PC-3 (cell line): ENCODE results near the gene SOCS4.

Experiments used
- EZH2 ChIP-seq: fragments of 300-600 bp; sonication (generic); IDR thresholded peaks from one replicate; pipeline ENCODE4 v1.6.1; 2017; ENCODE audit warnings: antibody characterized with exemption, mild to moderate bottlenecking, low read length; ENCODE audit not compliant: unreplicated experiment
- TF ChIP-seq, protein P1 (sequence below): fragments of 300-600 bp; sonication (generic); conservative IDR thresholded peaks from 2 replicates; pipeline ENCODE4 v1.5.1; 2017; ENCODE audit warnings: antibody characterized with exemption, low read depth, mild to moderate bottlenecking, low read length

DNA sequence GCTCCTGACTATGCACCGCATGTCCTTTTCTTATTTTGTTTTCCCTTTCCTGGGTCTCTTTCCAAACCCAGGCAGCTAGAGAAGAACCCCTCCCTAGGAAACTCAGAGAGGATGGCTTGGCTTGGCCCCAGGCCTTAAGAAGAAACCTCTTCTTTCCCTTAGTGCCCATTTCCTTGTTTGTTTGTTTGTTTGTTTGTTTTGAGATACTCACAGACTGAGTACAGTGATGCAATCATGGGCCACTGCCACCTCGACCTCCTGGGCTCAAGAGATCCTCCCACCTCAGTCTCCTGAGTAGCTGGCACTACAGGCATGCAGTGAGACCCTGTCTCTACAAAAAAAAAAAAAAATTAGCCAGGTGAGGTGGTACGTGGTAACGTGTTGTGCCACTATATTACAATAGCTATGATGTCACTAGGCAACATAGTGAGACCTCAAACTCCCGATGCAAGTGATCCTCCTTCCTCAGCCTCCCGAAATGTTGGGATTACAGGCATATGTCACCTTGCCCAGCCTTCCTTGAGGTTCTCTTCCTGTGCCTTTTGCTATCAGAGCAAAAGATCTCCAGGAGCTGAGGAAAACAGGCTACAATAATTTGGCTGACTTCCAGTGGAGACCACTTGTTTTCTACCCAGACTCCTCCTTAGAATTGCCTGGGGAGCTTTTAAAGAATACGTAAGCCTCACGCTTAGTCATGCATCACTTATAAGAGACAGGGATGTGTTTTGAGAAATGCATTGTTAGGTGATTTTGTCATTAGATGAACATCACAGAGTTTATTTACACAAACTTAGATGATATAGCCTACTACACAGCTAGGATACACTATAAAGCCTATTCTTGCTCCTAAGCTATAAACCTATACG lies 67.5 kb downstream of the SOCS4 start:
- no peak for TF ChIP-seq EZH2
- TF ChIP-seq, protein P1, sequence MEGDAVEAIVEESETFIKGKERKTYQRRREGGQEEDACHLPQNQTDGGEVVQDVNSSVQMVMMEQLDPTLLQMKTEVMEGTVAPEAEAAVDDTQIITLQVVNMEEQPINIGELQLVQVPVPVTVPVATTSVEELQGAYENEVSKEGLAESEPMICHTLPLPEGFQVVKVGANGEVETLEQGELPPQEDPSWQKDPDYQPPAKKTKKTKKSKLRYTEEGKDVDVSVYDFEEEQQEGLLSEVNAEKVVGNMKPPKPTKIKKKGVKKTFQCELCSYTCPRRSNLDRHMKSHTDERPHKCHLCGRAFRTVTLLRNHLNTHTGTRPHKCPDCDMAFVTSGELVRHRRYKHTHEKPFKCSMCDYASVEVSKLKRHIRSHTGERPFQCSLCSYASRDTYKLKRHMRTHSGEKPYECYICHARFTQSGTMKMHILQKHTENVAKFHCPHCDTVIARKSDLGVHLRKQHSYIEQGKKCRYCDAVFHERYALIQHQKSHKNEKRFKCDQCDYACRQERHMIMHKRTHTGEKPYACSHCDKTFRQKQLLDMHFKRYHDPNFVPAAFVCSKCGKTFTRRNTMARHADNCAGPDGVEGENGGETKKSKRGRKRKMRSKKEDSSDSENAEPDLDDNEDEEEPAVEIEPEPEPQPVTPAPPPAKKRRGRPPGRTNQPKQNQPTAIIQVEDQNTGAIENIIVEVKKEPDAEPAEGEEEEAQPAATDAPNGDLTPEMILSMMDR, result no peak
